Measurements from ENCODE around the gene TRMT1L.

GRCh38 chr1:185070051-185070450 is 86.7 kb downstream of the TRMT1L start:
- no peak for TF ChIP-seq SIN3A (IDR thresholded peaks at IDR 0.05; ENCODE audit: borderline replicate concordance, insufficient read depth, low read length)
- no peak for TF ChIP-seq REST (IDR thresholded peaks at IDR 0.05; ENCODE audit: insufficient read depth in 1 of 2, low read depth in 2 of 2, low read length in 2 of 2)
- no peak for TF ChIP-seq TAF1 (IDR thresholded peaks at IDR 0.05; ENCODE audit: borderline replicate concordance, insufficient read depth, low read length)

All from PFSK-1 (cell line).